OCI-M2 (cell line): ENCODE measurements around the gene FAM171A1.
"Not testable (repeated sequence)": the region's sequence is repeated elsewhere in the genome, so short reads cannot be mapped to it uniquely, and the experiment has no call there.

Experiments used
- DNase-seq: peaks from one replicate; lab custom pipeline; 2025; ENCODE audit not compliant: unreplicated experiment; lab: John Stamatoyannopoulos, UW

The FAM171A1 gene

GRCh38 chr10:15345450-15345849 is 25.6 kb downstream of the FAM171A1 start:
- no peak for DNase-seq

GRCh38 chr10:15344876-15345285 is 26.2 kb downstream of the FAM171A1 start:
- DNase-seq: peak; percentile 73

GRCh38 chr10:15344256-15344875 is 26.7 kb downstream of the FAM171A1 start:
- DNase-seq: no peak

GRCh38 chr10:15342970-15343369 is 28.1 kb downstream of the FAM171A1 start:
- DNase-seq: no peak

GRCh38 chr10:15341502-15342128 is 29.5 kb downstream of the FAM171A1 start:
- DNase-seq: no peak

- no peak for DNase-seq
Measured at GRCh38 chr10:15339892-15340291, 31.2 kb downstream of the FAM171A1 start.

GRCh38 chr10:15337441-15337923 is 33.6 kb downstream of the FAM171A1 start:
- not testable (repeated sequence) for DNase-seq

- DNase-seq: no peak
Measured at GRCh38 chr10:15336211-15336610, 34.9 kb downstream of the FAM171A1 start.

- no peak for DNase-seq
Measured at GRCh38 chr10:15335508-15335907, 35.6 kb downstream of the FAM171A1 start.

- DNase-seq: no peak
Measured at GRCh38 chr10:15334650-15335323, 36.3 kb downstream of the FAM171A1 start.

- DNase-seq: no peak
Measured at GRCh38 chr10:15333909-15334649, 37.0 kb downstream of the FAM171A1 start.

GRCh38 chr10:15333181-15333580 is 37.9 kb downstream of the FAM171A1 start:
- not testable (repeated sequence) for DNase-seq

GRCh38 chr10:15331461-15331860 is 39.6 kb downstream of the FAM171A1 start:
- DNase-seq: no peak

- DNase-seq: no peak
Measured at GRCh38 chr10:15329437-15329836, 41.7 kb downstream of the FAM171A1 start.

- DNase-seq: no peak
Measured at GRCh38 chr10:15325944-15326284, 45.2 kb downstream of the FAM171A1 start.

GRCh38 chr10:15325243-15325943 is 45.7 kb downstream of the FAM171A1 start:
- DNase-seq: no peak

GRCh38 chr10:15324611-15325010 is 46.5 kb downstream of the FAM171A1 start:
- DNase-seq: no peak

GRCh38 chr10:15324113-15324512 is 47.0 kb downstream of the FAM171A1 start:
- DNase-seq: no peak

- no peak for DNase-seq
Measured at GRCh38 chr10:15322356-15322755, 48.7 kb downstream of the FAM171A1 start.

- no peak for DNase-seq
Measured at GRCh38 chr10:15321431-15322341, 49.4 kb downstream of the FAM171A1 start.
